ENCODE data around the gene ESPN.
A peak's percentile ranks its signal among the peaks of the same experiment; 100 is the strongest.
"Not testable (repeated sequence)": the region's sequence is repeated elsewhere in the genome, so short reads cannot be mapped to it uniquely, and the experiment has no call there.

The ESPN gene

GRCh38 chr1:6423321-6423999, 1.1 kb upstream of the ESPN start:
- peak; percentile 24 to 78 (median 60) for DNase-seq
- intact Hi-C loops (cut with DNase I) = no loop called here

- no peak for DNase-seq
- intact Hi-C loops (cut with DNase I) = no loop called here
Observed at GRCh38 chr1:6424000-6424565, 493 bp upstream of the ESPN start.

GRCh38 chr1:6425658-6426057, 1.1 kb downstream of the ESPN start:
- no peak for DNase-seq
- intact Hi-C loops (cut with DNase I) = no loop called here

- intact Hi-C loops (cut with DNase I) = no loop called here
Observed at GRCh38 chr1:6426277-6426971, 1.8 kb downstream of the ESPN start.

GRCh38 chr1:6426972-6427350, 2.4 kb downstream of the ESPN start:
- intact Hi-C loops (cut with DNase I) = no loop called here

More at GRCh38 chr1:6426277-6426971, 1.8 kb downstream of the ESPN start:
- DNase-seq = no peak

GRCh38 chr1:6427441-6428390, 3.1 kb downstream of the ESPN start:
- intact Hi-C loops (cut with DNase I) = no loop called here
- no peak for DNase-seq

More at GRCh38 chr1:6426972-6427350, 2.4 kb downstream of the ESPN start:
- no peak for DNase-seq

GRCh38 chr1:6428453-6428852, 3.9 kb downstream of the ESPN start:
- DNase-seq; intact Hi-C loops (cut with DNase I): not testable (repeated sequence)

GRCh38 chr1:6429660-6430411, 5.3 kb downstream of the ESPN start:
- intact Hi-C loops (cut with DNase I) = not testable (repeated sequence)
- peak in 40 of 42 donors; percentile 12 to 82 (median 56) for DNase-seq

- intact Hi-C loops (cut with DNase I); DNase-seq: not testable (repeated sequence)
Observed at GRCh38 chr1:6431645-6432579, 7.3 kb downstream of the ESPN start.

GRCh38 chr1:6434186-6434585, 9.6 kb downstream of the ESPN start:
- intact Hi-C loops (cut with DNase I) = no loop called here
- no peak for DNase-seq

- no peak for DNase-seq
- intact Hi-C loops (cut with DNase I) = no loop called here
Observed at GRCh38 chr1:6435129-6435528, 10.6 kb downstream of the ESPN start.

- intact Hi-C loops (cut with DNase I) = no loop called here
Observed at GRCh38 chr1:6435547-6435946, 11.0 kb downstream of the ESPN start.

GRCh38 chr1:6436277-6436676, 11.7 kb downstream of the ESPN start:
- intact Hi-C loops (cut with DNase I) = not testable (repeated sequence)

More at GRCh38 chr1:6435547-6435946, 11.0 kb downstream of the ESPN start:
- DNase-seq = no peak

GRCh38 chr1:6437012-6437700, 12.6 kb downstream of the ESPN start:
- peak; percentile 54 to 93 (median 78) for DNase-seq
- intact Hi-C loops (cut with DNase I) = not testable (repeated sequence)

More at GRCh38 chr1:6436277-6436676, 11.7 kb downstream of the ESPN start:
- DNase-seq = not testable (repeated sequence)

GRCh38 chr1:6438047-6438525, 13.5 kb downstream of the ESPN start:
- DNase-seq = peak; percentile 48 to 87 (median 72)

More at GRCh38 chr1:6438047-6438525, 13.5 kb downstream of the ESPN start:
- intact Hi-C loops (cut with DNase I) = no loop called here

Data from head of caudate nucleus (tissue), 42 donors.